ENCODE results near the gene PLIN5.

The PLIN5 gene

GRCh38 chr19:4534836-4535658 is at the start of gene PLIN5:
TSS of gene PLIN5 (minus strand) at chr19:4535224. CDS start at chr19:4534074, 1,150 bp downstream.
- TF ChIP-seq CTCF (IDR thresholded peaks at IDR 0.05; ENCODE audit: extremely low read depth, missing control alignments): no peak
- peak; percentile 72 for DNase-seq (ENCODE audit: low spot score)

- no peak for TF ChIP-seq CTCF (IDR thresholded peaks at IDR 0.05; ENCODE audit: extremely low read depth, missing control alignments)
- no peak for DNase-seq (ENCODE audit: low spot score)
Measured at GRCh38 chr19:4583961-4584669, 49.1 kb upstream of the PLIN5 start.

GRCh38 chr19:4582980-4583842 is 48.2 kb upstream of the PLIN5 start:
- TF ChIP-seq CTCF (IDR thresholded peaks at IDR 0.05; ENCODE audit: extremely low read depth, missing control alignments): no peak
- no peak for DNase-seq (ENCODE audit: low spot score)

- peak; percentile 66 for DNase-seq (ENCODE audit: low spot score)
Measured at GRCh38 chr19:4581666-4582553, 46.9 kb upstream of the PLIN5 start.

GRCh38 chr19:4580961-4581665 is 46.1 kb upstream of the PLIN5 start:
- no peak for TF ChIP-seq CTCF (IDR thresholded peaks at IDR 0.05; ENCODE audit: extremely low read depth, missing control alignments)
- no peak for DNase-seq (ENCODE audit: low spot score)

More at GRCh38 chr19:4581666-4582553, 46.9 kb upstream of the PLIN5 start:
- no peak for TF ChIP-seq CTCF (IDR thresholded peaks at IDR 0.05; ENCODE audit: extremely low read depth, missing control alignments)

Data from GM20000 (cell line).